ENCODE data around the gene ELOVL5. TPM values are rescaled to one million over a fixed set of nuclear protein-coding genes. Genes with fewer than 3 reads are reported as not detected.

Gene ELOVL5
- polyA plus RNA-seq, 1 of the 3 experiments (the other 2 are of a cell fraction) = 31.9 TPM

DNA sequence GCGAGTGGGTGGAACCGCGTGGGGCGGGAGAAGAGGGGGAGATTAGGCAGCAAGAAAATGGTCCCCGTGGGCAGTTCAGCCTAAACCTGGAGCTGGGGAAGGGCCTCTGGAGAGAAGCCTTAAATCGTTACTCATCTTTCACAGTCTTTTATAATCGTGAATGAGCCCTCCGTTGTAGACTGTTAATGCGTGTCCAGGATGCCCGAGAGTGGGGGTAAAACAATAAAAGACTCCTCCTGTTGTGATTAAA, 11.0 kb upstream of the ELOVL5 start:
- 9% methylated on average over 10 of the region's 10 CpGs for WGBS (ENCODE audit: low lambda C conversion rate)
- peak overlapping the region; percentile 61; the same call in 1 of the 2 replicates for H3K9ac ChIP-seq
- H3F3A ChIP-seq (replicated peaks; ENCODE audit: insufficient read depth) = peaks cover 16% of the 10 kb centered on the region
- peak overlapping the region; percentile 76 for H2AFZ ChIP-seq (ENCODE audit: low read depth)
- TF ChIP-seq GABPA (IDR thresholded peaks at IDR 0.05; ENCODE audit: low read depth) (no peak), RCOR1 (IDR thresholded peaks at IDR 0.05; ENCODE audit: low read length) (no peak)
- peak overlapping the region; percentile 91 for H3K4me2 ChIP-seq
- peak overlapping the region; percentile 57 to 64 for H3K4me3 ChIP-seq (ENCODE audit: low read depth in 2 of 2, low read length in 1 of 2)
- H3K27ac ChIP-seq (ENCODE audit: low read depth in 2 of 2, low read length in 1 of 2) = peak overlapping the region; percentile 66 to 85
- no peaks in the 10 kb centered on the region for H4K20me1 ChIP-seq (ENCODE audit: insufficient read depth)
- no peaks in the 10 kb centered on the region for H3K79me2 ChIP-seq (ENCODE audit: insufficient read depth)
- DNase-seq = no peak
- no peaks in the 10 kb centered on the region for H3K9me2 ChIP-seq
- no peaks in the 10 kb centered on the region for H3K9me3 ChIP-seq
- no peaks in the 10 kb centered on the region for H3K36me3 ChIP-seq (replicated peaks in 1 of 2; ENCODE audit: control insufficient read depth in 1 of 2, insufficient read depth in 2 of 2, low read length in 1 of 2)
- ChIA-PET CTCF (interaction anchor here (0.6 to 1.2 kb wide), 6 partner anchors 13 to 188 kb away, joined by 3 to 4 read pairs (median 3); no protein-coding TSS in a partner anchor), POLR2A (interaction anchor here (0.6 to 1.3 kb wide), 5 partner anchors 10 to 58 kb away, joined by 3 to 7 read pairs (median 4); partner anchors contain the start of gene ELOVL5)
- 0 out of 2 replicates have a peak, but pooled peaks cover 1% of the 10 kb centered on the region for H3K27me3 ChIP-seq (ENCODE audit: insufficient read depth)
- peaks cover 9 to 16% of the 10 kb centered on the region in 2 experiments; a peak in 3 of 4 replicates for H3K4me1 ChIP-seq (ENCODE audit: control insufficient read depth in 1 of 2, insufficient read depth in 2 of 2, low read depth in 1 of 2, low read length in 1 of 2)

DNA sequence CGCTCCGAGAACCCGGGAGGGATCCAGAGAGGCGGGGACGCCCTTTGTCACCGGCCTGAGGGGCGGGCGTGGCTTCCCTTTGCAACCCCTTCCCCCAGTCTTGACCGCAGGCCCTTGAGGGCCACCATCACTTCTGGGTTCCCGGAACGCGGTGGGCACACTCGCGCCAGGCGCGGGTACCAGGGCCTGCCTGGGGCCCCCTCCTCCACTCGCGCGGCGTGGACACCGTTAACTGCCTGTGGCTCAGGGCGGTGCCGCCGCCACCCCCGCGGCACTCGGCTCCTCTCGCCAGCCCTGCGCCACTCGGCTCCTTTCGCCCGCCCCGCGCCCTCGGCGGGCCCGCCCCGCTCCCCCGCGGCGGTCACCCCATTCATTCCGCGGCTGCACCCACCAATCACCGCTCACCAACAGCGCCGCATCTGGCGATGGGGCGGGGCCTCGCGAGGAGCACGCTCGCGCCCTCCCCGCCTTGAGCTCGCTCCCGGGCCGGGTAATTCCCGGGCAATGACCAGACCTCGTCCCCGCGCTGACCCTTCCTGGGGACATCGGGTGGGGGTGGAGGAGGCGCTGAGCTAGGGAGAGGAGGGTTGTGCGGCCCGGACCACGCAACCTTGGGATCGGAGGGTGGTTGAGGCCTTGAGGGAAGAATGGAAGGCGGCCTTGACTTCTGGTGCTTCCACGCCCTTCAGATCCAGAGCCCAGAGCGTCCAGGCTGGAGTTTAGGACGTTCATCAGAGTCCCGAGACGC, 10.5 kb upstream of the ELOVL5 start:
- Histone ChIP-seq H3F3A (replicated peaks; ENCODE audit: insufficient read depth) (peaks cover 16% of the 10 kb centered on the region), H3K27me3 (ENCODE audit: insufficient read depth) (0 out of 2 replicates have a peak, but pooled peaks cover 6% of the 10 kb centered on the region), H3K4me1 (ENCODE audit: control insufficient read depth in 1 of 2, insufficient read depth in 2 of 2, low read depth in 1 of 2, low read length in 1 of 2) (peaks cover 9 to 16% of the 10 kb centered on the region in 2 experiments; a peak in 3 of 4 replicates), H3K9ac (peak overlapping the region; percentile 61), H3K9me2 (no peaks in the 10 kb centered on the region), H3K27ac (ENCODE audit: low read depth in 2 of 2, low read length in 1 of 2) (peak overlapping the region; percentile 66 to 92), H3K4me2 (peak overlapping the region; percentile 91), H4K20me1 (ENCODE audit: insufficient read depth) (no peaks in the 10 kb centered on the region), H3K9me3 (no peaks in the 10 kb centered on the region), H3K79me2 (ENCODE audit: insufficient read depth) (no peaks in the 10 kb centered on the region), H2AFZ (ENCODE audit: low read depth) (peak overlapping the region; percentile 89), H3K36me3 (replicated peaks in 1 of 2; ENCODE audit: control insufficient read depth in 1 of 2, insufficient read depth in 2 of 2, low read length in 1 of 2) (no peaks in the 10 kb centered on the region), H3K4me3 (ENCODE audit: low read depth in 2 of 2, low read length in 1 of 2) (peak overlapping the region; percentile 57 to 64)
- TF ChIP-seq TCF12 (IDR thresholded peaks at IDR 0.05) (peak; percentile 61), RCOR1 (IDR thresholded peaks at IDR 0.05; ENCODE audit: low read length) (peak; percentile 50; the same call in 1 of the 2 replicates), NRF1 (IDR thresholded peaks at IDR 0.05; ENCODE audit: low read depth, low read length) (peak; percentile 24; the same call in 1 of the 2 replicates), FOXJ3 (CRISPR knock-in tag; IDR thresholded peaks at IDR 0.05) (peak; percentile 83), EP300 (IDR thresholded peaks at IDR 0.05; ENCODE audit: borderline replicate concordance in 1 of 2, low read depth in 1 of 2, low read length in 1 of 2) (peak in 1 of 2 experiments; percentile 40; a peak in 1 of 4 replicates), POLR2AphosphoS5 (IDR thresholded peaks at IDR 0.05; ENCODE audit: low read depth, low read length) (peak; percentile 20; the same call in 1 of the 2 replicates), CHD2 (IDR thresholded peaks at IDR 0.05; ENCODE audit: low read length, partially characterized antibody) (peak; percentile 78), SIN3A (IDR thresholded peaks at IDR 0.05; ENCODE audit: borderline replicate concordance, low read depth, low read length) (peak; percentile 11; the same call in 1 of the 2 replicates), RFX5 (IDR thresholded peaks at IDR 0.05; ENCODE audit: low read length) (peak; percentile 70), ELF1 (IDR thresholded peaks at IDR 0.05) (no peak), GATA2 (CRISPR knock-in tag; IDR thresholded peaks at IDR 0.05) (0 out of 2 replicates have a peak, but pooled peaks have one; percentile 34), JUND (IDR thresholded peaks at IDR 0.05) (peak; percentile 42; the same call in 1 of the 2 replicates), TAF1 (IDR thresholded peaks at IDR 0.05; ENCODE audit: borderline replicate concordance, low read depth, low read length) (0 out of 2 replicates have a peak, but pooled peaks have one; percentile 29), EZH2phosphoT487 (IDR thresholded peaks at IDR 0.05; ENCODE audit: borderline replicate concordance, low read depth) (no peak), MEF2A (IDR thresholded peaks at IDR 0.05; ENCODE audit: borderline replicate concordance, low read depth) (no peak), RXRA (IDR thresholded peaks at IDR 0.05; ENCODE audit: borderline replicate concordance, low read depth) (peak; percentile 100), MXI1 (IDR thresholded peaks at IDR 0.05; ENCODE audit: low read depth, low read length) (peak; percentile 75; the same call in 1 of the 2 replicates)
- TF ChIP-seq, protein P1, sequence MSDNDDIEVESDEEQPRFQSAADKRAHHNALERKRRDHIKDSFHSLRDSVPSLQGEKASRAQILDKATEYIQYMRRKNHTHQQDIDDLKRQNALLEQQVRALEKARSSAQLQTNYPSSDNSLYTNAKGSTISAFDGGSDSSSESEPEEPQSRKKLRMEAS (IDR thresholded peaks at IDR 0.05; ENCODE audit: low read depth) = peak; percentile 80
- TF ChIP-seq, protein P2, sequence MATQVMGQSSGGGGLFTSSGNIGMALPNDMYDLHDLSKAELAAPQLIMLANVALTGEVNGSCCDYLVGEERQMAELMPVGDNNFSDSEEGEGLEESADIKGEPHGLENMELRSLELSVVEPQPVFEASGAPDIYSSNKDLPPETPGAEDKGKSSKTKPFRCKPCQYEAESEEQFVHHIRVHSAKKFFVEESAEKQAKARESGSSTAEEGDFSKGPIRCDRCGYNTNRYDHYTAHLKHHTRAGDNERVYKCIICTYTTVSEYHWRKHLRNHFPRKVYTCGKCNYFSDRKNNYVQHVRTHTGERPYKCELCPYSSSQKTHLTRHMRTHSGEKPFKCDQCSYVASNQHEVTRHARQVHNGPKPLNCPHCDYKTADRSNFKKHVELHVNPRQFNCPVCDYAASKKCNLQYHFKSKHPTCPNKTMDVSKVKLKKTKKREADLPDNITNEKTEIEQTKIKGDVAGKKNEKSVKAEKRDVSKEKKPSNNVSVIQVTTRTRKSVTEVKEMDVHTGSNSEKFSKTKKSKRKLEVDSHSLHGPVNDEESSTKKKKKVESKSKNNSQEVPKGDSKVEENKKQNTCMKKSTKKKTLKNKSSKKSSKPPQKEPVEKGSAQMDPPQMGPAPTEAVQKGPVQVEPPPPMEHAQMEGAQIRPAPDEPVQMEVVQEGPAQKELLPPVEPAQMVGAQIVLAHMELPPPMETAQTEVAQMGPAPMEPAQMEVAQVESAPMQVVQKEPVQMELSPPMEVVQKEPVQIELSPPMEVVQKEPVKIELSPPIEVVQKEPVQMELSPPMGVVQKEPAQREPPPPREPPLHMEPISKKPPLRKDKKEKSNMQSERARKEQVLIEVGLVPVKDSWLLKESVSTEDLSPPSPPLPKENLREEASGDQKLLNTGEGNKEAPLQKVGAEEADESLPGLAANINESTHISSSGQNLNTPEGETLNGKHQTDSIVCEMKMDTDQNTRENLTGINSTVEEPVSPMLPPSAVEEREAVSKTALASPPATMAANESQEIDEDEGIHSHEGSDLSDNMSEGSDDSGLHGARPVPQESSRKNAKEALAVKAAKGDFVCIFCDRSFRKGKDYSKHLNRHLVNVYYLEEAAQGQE (IDR thresholded peaks at IDR 0.05; ENCODE audit: low read depth, low read length) = no peak; the same call in 1 of the 2 replicates
- DNase-seq = peak; percentile 99
- POLR2A ChIA-PET = interaction anchor here (0.6 to 1.3 kb wide), 5 partner anchors 10 to 57 kb away, joined by 3 to 7 read pairs (median 4); partner anchors contain the start of gene ELOVL5
- CTCF ChIA-PET = interaction anchor here (0.6 to 1.2 kb wide), 6 partner anchors 12 to 188 kb away, joined by 3 to 4 read pairs (median 3); no protein-coding TSS in a partner anchor
- WGBS (ENCODE audit: low lambda C conversion rate) = 0% methylated on average over 17 of the region's 73 CpGs

Measured in SK-N-SH (cell line).